ENCODE data around the gene GNAO1. TPM values are rescaled to one million over a fixed set of nuclear protein-coding genes. Genes with fewer than 3 reads are reported as not detected.
A peak's percentile ranks its signal among the peaks of the same experiment; 100 is the strongest.

Gene GNAO1
- total and polyA plus RNA-seq, 2 of the 13 experiments (the other 11 are each of a cell fraction or from before 2014, with no cell fraction given) = not detected

DNA sequence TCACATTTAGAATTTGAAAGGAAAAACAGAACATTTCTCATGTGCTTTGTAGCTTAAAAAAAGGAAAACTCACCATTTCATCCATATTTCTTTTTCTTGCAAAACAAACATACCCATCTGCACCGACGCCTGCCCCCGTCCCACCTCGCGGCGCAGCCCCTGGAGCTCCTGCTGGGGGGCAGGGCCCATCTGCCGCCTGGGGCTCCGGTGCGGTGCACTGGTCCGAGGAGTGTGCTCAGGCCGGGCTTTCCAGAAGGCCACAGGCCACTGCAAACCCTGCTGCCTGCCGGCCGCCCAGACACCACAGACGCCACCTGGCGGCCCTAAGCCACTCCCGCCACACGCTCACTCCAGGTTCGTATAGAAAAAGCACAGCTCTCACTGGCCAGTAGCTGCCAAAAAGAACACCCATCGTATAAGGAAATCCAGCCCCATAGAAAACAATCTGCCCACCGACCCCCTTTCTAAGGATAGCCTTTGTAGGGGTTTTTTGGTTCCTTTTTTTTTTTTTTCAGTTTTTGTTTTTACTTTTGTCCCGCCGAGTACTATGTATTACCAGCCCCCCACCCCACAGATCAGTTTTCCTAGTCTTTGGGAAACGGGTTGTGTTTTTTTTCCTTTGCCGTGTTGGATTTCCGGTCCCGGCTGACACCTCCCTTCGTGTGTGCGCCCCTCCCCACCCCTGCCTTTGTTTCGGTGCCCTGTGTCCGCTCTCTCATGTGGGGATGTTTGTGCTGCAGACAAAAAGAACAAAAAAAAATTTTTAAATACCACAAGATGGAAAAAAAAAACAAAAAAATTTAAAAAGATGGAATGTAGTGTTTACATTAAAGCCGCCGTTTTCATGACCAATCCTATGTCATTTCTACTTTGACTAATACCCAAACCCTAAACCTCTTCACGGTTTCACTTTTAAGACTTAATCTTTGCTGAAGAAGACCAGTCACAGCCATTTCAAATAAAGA, 165.3 kb downstream of the GNAO1 start (continued):
- TF ChIP-seq TGIF2 (CRISPR knock-in tag; IDR thresholded peaks at IDR 0.05) (peak; percentile 72), ZNF891 (CRISPR knock-in tag; IDR thresholded peaks at IDR 0.05) (peak; percentile 92), EEA1 (CRISPR knock-in tag; IDR thresholded peaks at IDR 0.05; ENCODE audit: borderline replicate concordance) (0 out of 2 replicates have a peak, but pooled peaks have one; percentile 62), ZNF33B (CRISPR knock-in tag; IDR thresholded peaks at IDR 0.05) (0 out of 2 replicates have a peak, but pooled peaks have one; percentile 55), ZNF766 (CRISPR knock-in tag; IDR thresholded peaks at IDR 0.05; ENCODE audit: borderline replicate concordance) (no peak)
- TF ChIP-seq, protein P1, sequence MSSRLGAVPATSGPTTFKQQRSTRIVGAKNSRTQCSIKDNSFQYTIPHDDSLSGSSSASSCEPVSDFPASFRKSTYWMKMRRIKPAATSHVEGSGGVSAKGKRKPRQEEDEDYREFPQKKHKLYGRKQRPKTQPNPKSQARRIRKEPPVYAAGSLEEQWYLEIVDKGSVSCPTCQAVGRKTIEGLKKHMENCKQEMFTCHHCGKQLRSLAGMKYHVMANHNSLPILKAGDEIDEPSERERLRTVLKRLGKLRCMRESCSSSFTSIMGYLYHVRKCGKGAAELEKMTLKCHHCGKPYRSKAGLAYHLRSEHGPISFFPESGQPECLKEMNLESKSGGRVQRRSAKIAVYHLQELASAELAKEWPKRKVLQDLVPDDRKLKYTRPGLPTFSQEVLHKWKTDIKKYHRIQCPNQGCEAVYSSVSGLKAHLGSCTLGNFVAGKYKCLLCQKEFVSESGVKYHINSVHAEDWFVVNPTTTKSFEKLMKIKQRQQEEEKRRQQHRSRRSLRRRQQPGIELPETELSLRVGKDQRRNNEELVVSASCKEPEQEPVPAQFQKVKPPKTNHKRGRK (CRISPR knock-in tag; IDR thresholded peaks at IDR 0.05) = no peak

- no peaks in the 10 kb centered on the region for H3K9me3 ChIP-seq (ENCODE audit: low read length)
- peak overlapping the region; percentile 99 for H3K4me2 ChIP-seq (ENCODE audit: low read depth, low read length)
- H3K27ac ChIP-seq (ENCODE audit: extremely low read length, insufficient read depth, low read length) = no peak overlapping the region
- no TSS peak for BruUV-seq (replicated peaks)
- WGBS (ENCODE audit: low lambda C conversion rate) = 6% methylated on average over 11 of the region's 13 CpGs
- no peaks in the 10 kb centered on the region for H4K20me1 ChIP-seq (ENCODE audit: insufficient read depth, low read length)
- intact Hi-C loops (cut with micrococcal nuclease; ENCODE audit: unreplicated experiment) (loop anchor here (2.0 to 5.0 kb wide), 2 partner anchors 13 to 70 kb away; partner anchors contain the start of gene AMFR), in situ Hi-C loops (cut with HindIII; ENCODE audit: extremely low pct_ligation_motif_present, low pct_unique_long_range_greater_than_20kb) (loop anchor here (10.0 kb wide), 1 partner anchor 63 kb away; no protein-coding TSS in a partner anchor)
- peaks cover 0 to 4% of the 10 kb centered on the region in 2 experiments; a peak in 3 of 5 replicates for H3K27me3 ChIP-seq (ENCODE audit: control insufficient read depth in 1 of 2, insufficient read depth in 2 of 2, low read length in 2 of 2)
- peaks cover 2 to 6% of the 10 kb centered on the region in 2 experiments for H3K36me3 ChIP-seq (replicated peaks in 1 of 2; ENCODE audit: control insufficient read depth in 1 of 2, insufficient read depth in 2 of 2, low read length in 2 of 2)
- H3K9ac ChIP-seq (ENCODE audit: insufficient read depth, low read depth, low read length) = peak overlapping the region; percentile 69
- peaks cover 21% of the 10 kb centered on the region for H3K4me1 ChIP-seq (ENCODE audit: insufficient read depth, low read length)
- POLR2A ChIA-PET = interaction anchor here (0.8 to 2.1 kb wide), 5 partner anchors 14 to 250 kb away, joined by 4 to 11 read pairs (median 4); partner anchors contain the start of genes NUDT21 and OGFOD1
- peak; percentile 51 for ATAC-seq
- H3K4me3 ChIP-seq (replicated peaks in 1 of 3; ENCODE audit: insufficient read depth in 1 of 3, low read depth in 2 of 3, low read length in 3 of 3) = peak overlapping the region; percentile 55 to 77 (median 66)
- FAIRE-seq = no peak
- no peaks in the 10 kb centered on the region for H3K79me2 ChIP-seq (ENCODE audit: insufficient read depth, low read length)
- no peak for DNase-seq (ENCODE audit: low spot score)
- peak overlapping the region; percentile 97 for H2AFZ ChIP-seq (ENCODE audit: low read length)
- CTCF ChIA-PET (ENCODE audit: low intra/inter-chr PET ratio, low total read pairs) = interaction anchor here (1.6 to 3.7 kb wide), 2 partner anchors 23 to 40 kb away, joined by 8 to 58 read pairs; no protein-coding TSS in a partner anchor
- TF ChIP-seq MED1 (CRISPR knock-in tag; IDR thresholded peaks at IDR 0.05) = no peak
- peak; percentile 45; the same call in 1 of the 2 replicates for TF ChIP-seq NAIF1 (CRISPR knock-in tag; IDR thresholded peaks at IDR 0.05; ENCODE audit: borderline replicate concordance)
- 0 out of 2 replicates have a peak, but pooled peaks have one; percentile 61 for TF ChIP-seq ZNF550 (CRISPR knock-in tag; IDR thresholded peaks at IDR 0.05; ENCODE audit: borderline replicate concordance)
- TF ChIP-seq ZNF256 (CRISPR knock-in tag; conservative IDR thresholded peaks at IDR 0.05) = no peak
- TF ChIP-seq ATF1 (CRISPR knock-in tag; IDR thresholded peaks at IDR 0.05) = no peak
- peak; percentile 22; the same call in 1 of the 2 replicates for TF ChIP-seq ARNT2 (CRISPR knock-in tag; IDR thresholded peaks at IDR 0.05; ENCODE audit: low read depth)
- TF ChIP-seq FOXO1 (CRISPR knock-in tag; IDR thresholded peaks at IDR 0.05) = no peak
- peak; percentile 73; the same call in 1 of the 2 replicates for TF ChIP-seq ZFP41 (CRISPR knock-in tag; IDR thresholded peaks at IDR 0.05; ENCODE audit: borderline replicate concordance)
- TF ChIP-seq ZNF121 (CRISPR knock-in tag; IDR thresholded peaks at IDR 0.05) = 0 out of 2 replicates have a peak, but pooled peaks have one; percentile 17
- no peak for TF ChIP-seq TBP (CRISPR knock-in tag; IDR thresholded peaks at IDR 0.05)
- no peak for TF ChIP-seq MTA1 (CRISPR knock-in tag; IDR thresholded peaks at IDR 0.05; ENCODE audit: borderline replicate concordance)
- TF ChIP-seq NONO (IDR thresholded peaks at IDR 0.05) = no peak
- 0 out of 2 replicates have a peak, but pooled peaks have one; percentile 3 for TF ChIP-seq NONO (CRISPR knock-in tag; conservative IDR thresholded peaks at IDR 0.05)
- no peak for TF ChIP-seq ZNF552 (CRISPR knock-in tag; IDR thresholded peaks at IDR 0.05; ENCODE audit: borderline replicate concordance)
- no peak for TF ChIP-seq GZF1 (CRISPR knock-in tag; IDR thresholded peaks at IDR 0.05)
- no peak for TF ChIP-seq KAT8 (CRISPR knock-in tag; IDR thresholded peaks at IDR 0.05)
Observed at GRCh38 chr16:56357241-56357764, 166.0 kb downstream of the GNAO1 start.

Measured in HepG2 (cell line).